OCI-LY1 (cell line): ENCODE data around the gene HBS1L.

Experiments used
- CTCF ChIP-seq: fragments of 200-600 bp; sonication (generic), shearing (Covaris generic); IDR thresholded peaks from 2 replicates; pipeline ENCODE4 v1.5.1; 2017; ENCODE audit warnings: mild to moderate bottlenecking, antibody characterized with exemption, low read length, moderate library complexity, mixed read lengths
- EZH2 ChIP-seq: fragments of 200-600 bp; sonication (generic), shearing (Covaris generic); IDR thresholded peaks from 2 replicates; pipeline ENCODE4 v1.8.0; 2017; ENCODE audit warnings: borderline replicate concordance, mixed run types, mild to moderate bottlenecking, antibody characterized with exemption, low read length, moderate library complexity, mixed read lengths

GRCh38 chr6:134962421-134962820 is 92.2 kb downstream of the HBS1L start:
- TF ChIP-seq CTCF: no peak
- TF ChIP-seq EZH2: no peak
